B cell (primary cell): Measurements from ENCODE around the gene ZNF366. TPM values are rescaled to one million over a fixed set of nuclear protein-coding genes. Genes with fewer than 3 reads are reported as not detected.

ENCODE experiments used
- ATAC-seq: fragments of 200-7000 bp; cut with Tn5 transposase; one replicate; pipeline ENCODE4 v1.10.0; 2021; ENCODE audit warnings: low read depth, mild to moderate bottlenecking, moderate number of reproducible peaks, moderate library complexity
- CTCF ChIA-PET: fragments of 350-600 bp; sonication (Branson Sonifier 250); formaldehyde crosslinking; loops from one replicate; lab custom pipeline; 2021; ENCODE audit warnings: antibody characterized with exemption, inconsistent platforms; lab: Charles Lee
- POLR2A ChIA-PET: fragments of 350-600 bp; sonication (Branson Sonifier 250); formaldehyde crosslinking; loops from one replicate; lab custom pipeline; 2021; ENCODE audit warnings: antibody characterized with exemption; lab: Charles Lee
- DNase-seq: peaks from one replicate; pipeline ENCODE4 v3.0.0; 2013
- H2AFZ ChIP-seq: 2 replicates; pipeline ENCODE4 v1.6.1; 2012; ENCODE audit warnings: mild to moderate bottlenecking, low read depth, low read length; ENCODE audit not compliant: insufficient read depth, poor library complexity, severe bottlenecking
- H3K27ac ChIP-seq, 2 donors: 1 replicate in 1 of 2; 2 replicates in 1 of 2; pipeline ENCODE4 v1.5.1; 2012 to 2013; ENCODE audit warnings: low read length in 2 of 2, mild to moderate bottlenecking in 2 of 2, moderate library complexity in 1 of 2
- H3K27me3 ChIP-seq, 4 experiments: fragments of 200-600 bp in 1 of 4; sonication (generic) in 1 of 4; replicated peaks in 1 of 4; 1 replicate in 2 of 4; 2 replicates in 2 of 4; pipeline versions ENCODE4 v1.6.1 to v1.7.0; 2013 to 2016; ENCODE audit warnings: low read length in 3 of 4, mild to moderate bottlenecking in 2 of 4, mixed read lengths in 1 of 4, moderate library complexity in 1 of 4; ENCODE audit not compliant: insufficient read depth in 4 of 4, control insufficient read depth in 3 of 4; ENCODE audit errors: control extremely low read depth in 1 of 4
- H3K36me3 ChIP-seq, 2 experiments: replicated peaks in 1 of 2; 1 replicate in 1 of 2; 2 replicates in 1 of 2; pipeline versions ENCODE4 v1.6.1 to v1.7.1; 2013; ENCODE audit warnings: low read length in 1 of 2; ENCODE audit not compliant: insufficient read depth in 2 of 2, control insufficient read depth in 1 of 2; ENCODE audit errors: control extremely low read depth in 1 of 2, extremely low read depth in 1 of 2
- H3K4me1 ChIP-seq, 2 donors: fragments of 200-600 bp in 1 of 2; sonication (generic) in 1 of 2; 1 replicate in 1 of 2; 2 replicates in 1 of 2; pipeline versions ENCODE4 v1.5.1 to v1.6.1; 2013 to 2017; ENCODE audit warnings: low read length in 2 of 2; ENCODE audit not compliant: control insufficient read depth in 2 of 2, insufficient read depth in 2 of 2
- H3K4me2 ChIP-seq: replicated peaks from 2 replicates; pipeline ENCODE3; 2012; ENCODE audit warnings: mild to moderate bottlenecking, low read depth, low read length; ENCODE audit not compliant: poor library complexity, severe bottlenecking
- H3K4me3 ChIP-seq, 5 experiments: fragments of 200-600 bp in 1 of 5; sonication (generic) in 1 of 5; 1 replicate in 3 of 5; 2 replicates in 2 of 5; pipeline versions ENCODE4 v1.5.1 to v1.7.0; 2011 to 2016; ENCODE audit warnings: low read length in 4 of 5, mild to moderate bottlenecking in 4 of 5, low read depth in 2 of 5, control low read depth in 1 of 5, moderate library complexity in 1 of 5; ENCODE audit not compliant: insufficient read depth in 1 of 5; ENCODE audit errors: control extremely low read depth in 1 of 5, extremely low read depth in 1 of 5
- H3K79me2 ChIP-seq: fragments of 200-600 bp; sonication (generic); one replicate; pipeline ENCODE4 v1.6.0; 2016; ENCODE audit warnings: low read length; ENCODE audit not compliant: control insufficient read depth, insufficient read depth
- H3K9ac ChIP-seq: fragments of 200-600 bp; sonication (generic); 2 replicates; pipeline ENCODE4 v1.6.1; 2017; ENCODE audit warnings: mild to moderate bottlenecking, low read length, moderate library complexity
- H3K9me3 ChIP-seq, 3 donors: one replicate each; pipeline versions ENCODE4 v1.6.1 to v1.7.1; 2013; ENCODE audit warnings: low read length in 2 of 3; ENCODE audit not compliant: control insufficient read depth in 2 of 3, insufficient read depth in 1 of 3; ENCODE audit errors: control extremely low read depth in 1 of 3
- H4K20me1 ChIP-seq: 2 replicates; pipeline ENCODE4 v1.6.0; 2012; ENCODE audit warnings: mild to moderate bottlenecking, low read length; ENCODE audit not compliant: insufficient read depth, control insufficient read depth, poor library complexity, severe bottlenecking
- H3K27ac Mint-ChIP-seq: one replicate; pipeline ENCODE4 v1.8.0; 2021; ENCODE audit warnings: mixed read lengths
- H3K27me3 Mint-ChIP-seq: one replicate; pipeline ENCODE4 v1.8.0; 2021; ENCODE audit warnings: mixed read lengths
- H3K4me1 Mint-ChIP-seq: one replicate; pipeline ENCODE4 v1.8.0; 2021; ENCODE audit warnings: mixed read lengths
- H3K4me3 Mint-ChIP-seq: one replicate; pipeline ENCODE4 v1.8.0; 2021; ENCODE audit warnings: mixed read lengths
- H3K9me3 Mint-ChIP-seq: one replicate; pipeline ENCODE4 v1.8.0; 2022; ENCODE audit warnings: mixed read lengths; ENCODE audit not compliant: insufficient read depth
- EZH2 ChIP-seq: IDR thresholded peaks from 2 replicates; pipeline ENCODE4 v1.6.1; 2012; ENCODE audit warnings: borderline replicate concordance, low read depth, mild to moderate bottlenecking, moderate library complexity, low read length; ENCODE audit not compliant: insufficient read depth, poor library complexity, severe bottlenecking
- WGBS: methylation state at CpG from one replicate; pipeline ENCODE4 v1.1.5; 2013; ENCODE audit warnings: missing lambda C conversion rate; ENCODE audit not compliant: insufficient coverage; 5-methylcytosine and 5-hydroxymethylcytosine counted together
- intact Hi-C: fragments of 100-400 bp; cut with micrococcal nuclease; formaldehyde crosslinking; loops from one replicate; pipeline ENCODE4 v1.10.0; 2022
- polyA plus RNA-seq: library from polyadenylated mRNA; depleted of rRNA; stranded (reverse); fragments of >200 nt; gene quantifications from 2 replicates; pipeline ENCODE4 v1.2.3, GENCODE V29; 2012
- total RNA-seq, 2 donors: library from RNA; stranded (reverse); fragments of 120-200 nt in 1 of 2; gene quantifications; 1 replicate in 1 of 2; 2 replicates in 1 of 2; pipeline versions ENCODE4 v1.2.3 to v1.2.4, GENCODE V29; 2013 to 2022
- TF ChIP-seq, protein P1 (sequence below): fragments of 200-600 bp; IDR thresholded peaks from one replicate; pipeline ENCODE4 v1.8.0; 2022; ENCODE audit warnings: antibody characterized with exemption, mild to moderate bottlenecking

ZNF366 gene
- total and polyA plus RNA-seq, 2 donors (not counting 1 experiment from before 2014, with no cell fraction given): 0.03 TPM; not detected in 1

DNA sequence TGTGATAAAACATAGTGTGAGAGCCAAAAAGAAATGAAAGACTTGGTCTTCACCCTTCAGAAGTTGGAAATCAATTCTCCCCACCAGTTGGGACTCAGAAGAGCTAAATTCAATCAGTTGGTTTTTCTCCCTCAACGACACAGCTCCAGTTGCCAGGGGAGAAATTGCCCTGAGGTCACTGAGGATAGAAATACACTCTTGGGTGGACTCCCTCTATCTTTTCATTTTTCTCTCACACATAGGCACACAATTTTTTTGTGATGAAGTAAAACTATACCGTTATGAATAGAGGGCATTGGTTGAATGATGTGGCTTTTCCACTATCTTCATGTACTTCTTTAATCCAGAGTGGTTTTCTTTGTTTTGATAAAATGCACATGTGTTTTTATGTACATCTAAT lies 80.2 kb downstream of the ZNF366 start:
- Histone ChIP-seq H3K9ac (no peak overlapping the region), H3K27me3 (peaks cover 0 to 7% (median 4%) of the 10 kb centered on the region in 4 experiments), H3K9me3 (no peaks in the 10 kb centered on the region), H3K27ac (no peak overlapping the region), H3K79me2 (no peaks in the 10 kb centered on the region), H3K4me2 (no peak overlapping the region), H3K4me3 (no peak overlapping the region), H2AFZ (no peak overlapping the region), H4K20me1 (no peaks in the 10 kb centered on the region), H3K36me3 (no peaks in the 10 kb centered on the region), H3K4me1 (no peaks in the 10 kb centered on the region)
- ATAC-seq: no peak
- CTCF ChIA-PET: no interaction called here
- Mint-ChIP-seq H3K27ac (no peak overlapping the region), H3K4me3 (no peak overlapping the region), H3K9me3 (no peaks in the 10 kb centered on the region), H3K27me3 (peaks cover 27% of the 10 kb centered on the region), H3K4me1 (peaks cover 3% of the 10 kb centered on the region)
- POLR2A ChIA-PET: no interaction called here
- WGBS: no CpG with 5 or more reads among the region's 2 CpGs
- TF ChIP-seq, protein P1, sequence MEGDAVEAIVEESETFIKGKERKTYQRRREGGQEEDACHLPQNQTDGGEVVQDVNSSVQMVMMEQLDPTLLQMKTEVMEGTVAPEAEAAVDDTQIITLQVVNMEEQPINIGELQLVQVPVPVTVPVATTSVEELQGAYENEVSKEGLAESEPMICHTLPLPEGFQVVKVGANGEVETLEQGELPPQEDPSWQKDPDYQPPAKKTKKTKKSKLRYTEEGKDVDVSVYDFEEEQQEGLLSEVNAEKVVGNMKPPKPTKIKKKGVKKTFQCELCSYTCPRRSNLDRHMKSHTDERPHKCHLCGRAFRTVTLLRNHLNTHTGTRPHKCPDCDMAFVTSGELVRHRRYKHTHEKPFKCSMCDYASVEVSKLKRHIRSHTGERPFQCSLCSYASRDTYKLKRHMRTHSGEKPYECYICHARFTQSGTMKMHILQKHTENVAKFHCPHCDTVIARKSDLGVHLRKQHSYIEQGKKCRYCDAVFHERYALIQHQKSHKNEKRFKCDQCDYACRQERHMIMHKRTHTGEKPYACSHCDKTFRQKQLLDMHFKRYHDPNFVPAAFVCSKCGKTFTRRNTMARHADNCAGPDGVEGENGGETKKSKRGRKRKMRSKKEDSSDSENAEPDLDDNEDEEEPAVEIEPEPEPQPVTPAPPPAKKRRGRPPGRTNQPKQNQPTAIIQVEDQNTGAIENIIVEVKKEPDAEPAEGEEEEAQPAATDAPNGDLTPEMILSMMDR: no peak
- no peak for TF ChIP-seq EZH2
- DNase-seq: no peak
- intact Hi-C loops: no loop called here

DNA sequence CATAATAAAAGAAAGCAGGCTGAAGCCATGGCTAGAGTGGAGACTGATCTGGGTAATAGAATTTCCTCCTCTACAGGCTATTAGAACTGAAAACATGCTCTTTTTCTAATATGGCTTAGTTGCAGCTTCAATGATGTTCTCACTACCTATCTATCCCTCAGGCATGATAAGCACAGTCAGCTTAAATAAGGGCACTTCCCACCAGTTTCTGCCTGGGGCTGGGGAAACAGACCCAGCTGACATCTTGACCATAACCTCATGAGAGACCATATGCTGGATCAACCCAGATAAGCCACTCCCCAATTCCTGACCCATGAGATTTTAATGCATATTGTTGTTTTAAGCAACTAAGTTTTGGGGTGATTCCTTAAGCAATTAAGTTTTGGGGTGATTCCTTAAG lies 81.2 kb downstream of the ZNF366 start:
- ChIA-PET CTCF (no interaction called here), POLR2A (no interaction called here)
- ATAC-seq (no peak), DNase-seq (no peak)
- no peak overlapping the region for H2AFZ ChIP-seq
- Mint-ChIP-seq H3K9me3 (no peaks in the 10 kb centered on the region), H3K4me1 (peaks cover 3% of the 10 kb centered on the region), H3K4me3 (no peak overlapping the region), H3K27ac (no peak overlapping the region), H3K27me3 (peaks cover 27% of the 10 kb centered on the region)
- no peaks in the 10 kb centered on the region for H4K20me1 ChIP-seq
- peaks cover 0 to 7% (median 4%) of the 10 kb centered on the region in 4 experiments for H3K27me3 ChIP-seq
- H3K79me2 ChIP-seq: no peaks in the 10 kb centered on the region
- H3K4me1 ChIP-seq: no peaks in the 10 kb centered on the region
- no peak overlapping the region for H3K4me3 ChIP-seq
- H3K9ac ChIP-seq: no peak overlapping the region
- H3K4me2 ChIP-seq: no peak overlapping the region
- no peak for TF ChIP-seq EZH2
- TF ChIP-seq, protein P1: no peak
- intact Hi-C loops: no loop called here
- no peak overlapping the region for H3K27ac ChIP-seq
- no peaks in the 10 kb centered on the region for H3K9me3 ChIP-seq
- H3K36me3 ChIP-seq: no peaks in the 10 kb centered on the region
